Stimulated activated CD4-positive, alpha-beta T cell treated with anti-CD3 and anti-CD28 coated beads, Interleukin-4, amount 100 ng/mL, for 48 hours (primary cell): ENCODE results near the gene ADCY5.

Source experiments
- DNase-seq, 2 donors: peaks; one replicate each; pipeline ENCODE4 v3.0.0-alpha.2; 2020; ENCODE audit warnings: low read depth in 2 of 2

Gene ADCY5

DNA sequence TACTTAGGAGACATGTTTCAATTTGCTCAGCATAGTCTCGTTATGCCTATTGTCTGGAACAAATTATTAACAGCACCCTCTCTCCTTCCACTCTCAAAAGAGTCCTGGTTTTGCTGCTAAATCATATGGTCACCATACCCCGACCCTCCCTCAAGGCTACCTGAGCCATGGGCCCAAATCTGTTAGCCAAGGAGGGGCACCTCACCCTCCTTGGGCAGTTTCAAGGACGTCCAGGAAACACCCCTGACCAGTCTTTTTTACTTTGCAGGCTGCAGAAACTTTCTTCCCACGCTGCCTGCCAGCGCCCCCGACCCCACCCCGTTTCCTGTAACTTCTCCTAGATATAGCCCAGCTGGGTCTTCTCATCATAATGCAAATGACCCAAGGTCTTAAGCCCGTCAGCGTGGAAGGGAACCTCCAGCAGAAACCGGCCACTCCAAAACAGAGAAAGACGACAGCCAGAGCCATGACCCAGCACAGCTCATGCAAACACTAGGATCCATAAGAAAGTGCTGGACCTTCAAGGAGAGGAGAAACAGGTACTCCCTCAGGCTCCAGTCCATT lies 62.3 kb downstream of the ADCY5 start:
- DNase-seq: no peak

- DNase-seq: no peak
Measured at GRCh38 chr3:123385981-123386380, 62.9 kb downstream of the ADCY5 start.

DNA sequence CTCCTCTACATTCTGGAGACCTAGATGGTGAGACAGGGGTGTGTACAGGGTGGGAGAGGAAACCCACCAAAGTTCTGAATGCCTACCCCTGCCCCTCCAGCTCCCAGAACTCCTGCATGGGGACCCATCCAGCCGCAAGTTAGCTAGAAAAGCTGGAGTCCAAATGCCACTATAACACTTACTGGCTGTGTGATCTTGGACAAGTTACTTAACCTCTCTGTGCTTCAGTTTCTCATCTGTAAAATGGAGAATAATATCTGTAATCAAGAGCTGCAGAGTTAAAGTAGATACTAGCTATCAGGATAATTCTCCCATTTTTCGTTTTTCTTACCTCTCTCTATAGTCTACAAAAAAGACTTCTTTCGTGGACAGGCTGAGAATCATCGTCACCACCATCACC lies 63.4 kb downstream of the ADCY5 start:
- DNase-seq: no peak

DNA sequence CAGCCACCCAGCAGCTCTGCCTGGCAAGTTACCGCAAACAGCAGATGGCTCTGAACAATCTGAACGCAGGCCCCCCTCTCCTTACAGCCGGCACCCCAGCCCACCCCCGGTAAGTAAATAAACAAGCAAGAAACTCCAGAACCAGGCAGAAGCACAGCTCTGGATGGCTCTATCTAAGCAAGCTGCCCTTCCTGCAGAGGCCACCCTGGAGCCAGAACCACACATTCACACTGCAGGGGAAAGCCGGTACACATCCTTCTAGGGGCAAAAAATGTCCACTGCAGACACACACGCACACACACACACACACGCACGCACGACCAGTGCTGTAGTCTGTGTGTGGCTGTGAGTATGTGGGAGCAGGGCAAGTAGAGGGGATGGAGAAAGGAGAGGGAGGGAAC lies 63.9 kb downstream of the ADCY5 start:
- DNase-seq: no peak

- no peak for DNase-seq
Measured at GRCh38 chr3:123384256-123384655, 64.6 kb downstream of the ADCY5 start.

GRCh38 chr3:123383091-123384053 lies 65.5 kb downstream of the ADCY5 start:
- DNase-seq: no peak

- no peak for DNase-seq
Measured at GRCh38 chr3:123380261-123380660, 68.6 kb downstream of the ADCY5 start.

GRCh38 chr3:123379041-123379830 lies 69.7 kb downstream of the ADCY5 start:
- DNase-seq: no peak

- DNase-seq: no peak
Measured at GRCh38 chr3:123378409-123378915, 70.4 kb downstream of the ADCY5 start.

- no peak for DNase-seq
Measured at GRCh38 chr3:123377243-123377740, 71.6 kb downstream of the ADCY5 start.

DNA sequence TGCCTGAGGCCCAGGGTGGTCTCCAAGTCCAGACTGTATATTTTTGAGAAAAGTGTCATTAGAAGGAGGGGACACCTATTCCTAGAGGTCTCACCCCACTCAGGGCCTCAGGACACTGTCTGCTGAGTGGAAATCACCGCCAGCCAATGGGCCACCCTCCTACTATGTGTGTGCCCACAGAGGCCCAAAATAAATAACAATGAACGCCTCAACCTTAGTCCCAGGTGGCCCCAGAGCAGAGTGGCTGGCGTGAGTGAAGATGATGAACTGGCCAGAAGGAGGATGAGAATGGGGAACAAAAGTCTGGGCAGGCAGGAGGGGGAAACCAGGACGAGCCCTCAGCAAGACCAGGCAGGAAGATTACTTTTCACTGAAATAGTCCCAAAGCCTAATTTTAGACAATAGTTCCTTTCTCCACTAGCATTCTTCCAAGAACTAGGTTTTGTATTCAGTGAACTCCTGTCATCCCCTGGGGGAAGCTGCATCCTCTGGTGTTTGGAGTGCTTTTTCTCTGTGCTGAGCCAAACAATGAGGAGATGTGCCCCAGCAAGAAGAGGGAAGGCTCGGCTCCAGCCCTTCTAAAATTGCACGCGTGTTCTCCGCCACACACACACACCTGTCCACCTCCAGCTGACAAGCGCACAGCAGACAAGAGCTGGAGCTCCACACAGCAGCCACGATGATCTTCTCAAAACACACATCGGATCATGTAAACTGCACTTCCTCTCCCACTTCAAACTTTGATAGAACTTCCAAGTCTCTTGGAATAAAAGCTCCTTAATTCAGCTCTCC lies 72.2 kb downstream of the ADCY5 start:
- no peak for DNase-seq

- DNase-seq: no peak
Measured at GRCh38 chr3:123375014-123375940, 73.6 kb downstream of the ADCY5 start.

DNA sequence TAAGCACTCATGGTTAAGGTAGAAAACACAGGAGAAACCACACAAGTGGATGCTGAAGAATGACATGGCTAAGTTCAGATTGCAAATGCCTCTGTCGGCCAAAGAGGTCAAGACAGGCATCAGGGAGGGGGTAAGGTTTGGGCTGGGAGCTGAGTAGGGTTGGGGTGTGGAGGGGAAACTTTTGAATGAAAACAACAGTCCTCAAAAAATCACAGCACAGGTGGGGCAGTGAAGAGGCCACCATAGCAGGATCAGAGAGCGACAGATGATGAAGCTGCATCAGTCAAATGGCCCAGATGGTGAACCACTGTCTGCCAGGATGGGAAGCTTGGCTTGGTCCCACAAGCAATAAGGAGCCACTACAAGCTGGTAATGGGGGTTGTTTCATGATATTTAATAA lies 74.9 kb downstream of the ADCY5 start:
- no peak for DNase-seq

DNA sequence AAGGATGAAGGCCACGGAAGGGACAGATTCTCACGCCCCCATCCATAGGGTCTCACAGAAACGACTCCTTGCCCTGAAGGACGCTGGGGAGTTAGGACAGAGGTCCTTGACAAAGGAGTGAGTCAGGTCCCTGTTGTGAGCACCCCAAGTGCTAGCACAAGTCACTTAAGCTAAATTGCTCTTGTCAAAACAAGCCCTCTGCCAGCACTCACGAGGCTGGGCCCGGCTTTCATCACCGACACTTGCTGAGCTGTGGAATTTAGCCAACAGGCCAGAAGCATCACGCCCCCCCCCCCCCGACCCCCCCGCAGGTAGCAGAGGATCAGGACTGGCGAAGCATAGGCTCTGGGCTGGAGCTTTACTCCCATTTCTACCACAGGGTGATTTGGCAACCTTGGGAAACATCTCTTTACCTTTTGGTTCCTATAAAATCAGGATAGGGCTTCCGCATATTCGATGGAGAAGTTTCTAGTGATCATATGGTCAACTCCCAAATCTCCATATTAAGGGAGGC lies 75.4 kb downstream of the ADCY5 start:
- DNase-seq: no peak

DNA sequence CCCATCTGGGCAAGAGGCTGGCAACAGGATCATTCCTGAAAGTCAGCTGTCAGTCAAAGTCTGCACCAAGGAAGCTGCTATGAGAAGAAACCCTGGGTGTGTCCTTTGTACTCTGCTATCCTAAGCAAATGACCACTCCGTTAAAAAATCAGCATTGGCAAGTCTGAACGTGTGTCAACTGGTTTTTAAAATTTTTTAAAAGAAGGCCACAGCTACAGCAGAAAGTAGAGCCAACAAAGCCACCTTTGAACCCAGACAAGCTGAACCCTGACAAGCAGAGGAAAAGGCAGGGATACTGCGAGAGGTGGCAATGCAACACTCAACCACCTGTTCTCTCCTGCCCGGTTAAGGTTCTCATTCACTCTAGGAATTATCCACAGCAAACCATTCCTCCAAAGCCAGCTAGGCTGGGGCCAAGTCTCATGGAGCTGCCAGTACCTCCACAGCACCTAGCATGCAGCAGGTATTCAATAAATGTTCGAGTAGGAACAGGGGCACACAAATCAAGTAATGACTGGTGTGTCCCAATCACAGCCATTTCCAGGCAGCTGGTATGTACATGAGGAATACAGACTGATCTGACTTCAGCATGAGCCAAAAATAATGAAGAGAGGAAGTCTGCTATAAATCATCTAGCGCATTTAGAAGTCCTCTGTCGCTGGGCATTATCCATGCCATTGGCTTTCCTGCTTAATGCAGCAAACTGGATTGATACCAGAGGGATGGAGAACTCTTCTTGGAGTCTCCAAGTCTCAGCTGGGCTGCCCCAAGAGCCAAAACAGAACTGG lies 76.0 kb downstream of the ADCY5 start:
- DNase-seq: no peak

GRCh38 chr3:123371859-123372685 lies 76.8 kb downstream of the ADCY5 start:
- DNase-seq: no peak

DNA sequence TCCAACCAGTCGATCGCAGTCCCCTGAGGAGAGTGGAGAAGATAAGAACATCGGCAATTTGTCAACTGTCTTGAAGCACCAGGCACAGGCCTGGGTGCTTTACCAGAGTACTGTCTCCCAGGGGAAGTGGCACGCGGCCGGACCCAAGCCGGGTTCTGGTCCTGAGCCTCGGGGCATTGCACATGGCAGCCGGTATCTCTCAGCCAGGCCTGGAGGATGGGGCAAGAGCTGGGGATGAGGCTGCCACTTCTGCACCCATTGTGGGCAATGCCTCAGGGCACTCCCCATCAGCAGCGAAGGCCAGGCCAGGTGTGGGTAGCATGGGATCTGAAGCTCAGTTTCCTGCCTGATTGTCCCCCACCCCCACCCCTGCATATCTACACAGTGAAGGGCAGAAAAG lies 77.5 kb downstream of the ADCY5 start:
- DNase-seq: no peak

DNA sequence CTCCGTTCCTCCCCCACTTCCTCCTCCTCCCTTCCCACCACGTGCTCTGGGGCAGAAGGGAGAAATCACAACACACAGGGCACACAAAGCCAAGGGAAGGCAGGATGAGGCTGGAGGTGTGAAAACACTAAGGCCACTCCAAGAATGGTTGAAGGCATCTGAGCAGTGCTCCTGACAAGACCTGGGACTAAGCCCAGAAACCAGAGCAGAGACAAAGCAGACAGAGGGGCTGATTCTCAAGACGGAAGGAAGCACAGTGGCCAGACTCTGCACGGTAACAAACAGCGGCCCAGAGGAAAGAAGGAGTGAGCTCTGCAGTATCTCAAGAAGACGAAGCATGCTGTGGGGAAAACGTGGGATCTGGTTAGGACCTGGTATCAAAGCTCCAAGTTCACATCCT lies 78.1 kb downstream of the ADCY5 start:
- DNase-seq: no peak
